Keratinocyte (primary cell): ENCODE results near the gene FBXO10. TPM values are rescaled to one million over a fixed set of nuclear protein-coding genes. Genes with fewer than 3 reads are reported as not detected.
"Not testable (repeated sequence)": the region's sequence is repeated elsewhere in the genome, so short reads cannot be mapped to it uniquely, and the experiment has no call there.

ENCODE experiments used
- DNase-seq: peaks from one replicate; pipeline ENCODE4 v3.0.0-alpha.2; 2011; ENCODE audit warnings: low read depth, missing footprints, low spot score
- FAIRE-seq: peaks from 2 replicates; lab custom pipeline; 2011; peaks lifted over from hg19 to GRCh38; lab: Jason Lieb, UNC
- H2AFZ ChIP-seq: 2 replicates; pipeline ENCODE4 v1.6.0; 2012; ENCODE audit warnings: low read length, control low read depth, inconsistent platforms; ENCODE audit not compliant: control insufficient read depth
- H3K27ac ChIP-seq: 2 replicates; pipeline ENCODE4 v1.5.1; 2011; ENCODE audit warnings: low read length; ENCODE audit not compliant: control insufficient read depth, insufficient read depth
- H3K27me3 ChIP-seq: 3 replicates; pipeline ENCODE4 v1.6.0; 2011; ENCODE audit warnings: low read length; ENCODE audit not compliant: control insufficient read depth, insufficient read depth; ENCODE audit errors: extremely low read depth
- H3K36me3 ChIP-seq, 2 experiments: 2 replicates in 1 of 2; 3 replicates in 1 of 2; pipeline ENCODE4 v1.5.1; 2011; ENCODE audit warnings: low read length in 2 of 2, mild to moderate bottlenecking in 1 of 2; ENCODE audit not compliant: control insufficient read depth in 2 of 2, insufficient read depth in 2 of 2; ENCODE audit errors: extremely low read depth in 1 of 2
- H3K4me1 ChIP-seq: 3 replicates; pipeline ENCODE4 v1.5.1; 2011; ENCODE audit warnings: low read length; ENCODE audit not compliant: control insufficient read depth, insufficient read depth; ENCODE audit errors: extremely low read depth
- H3K4me2 ChIP-seq: 3 replicates; pipeline ENCODE4 v1.6.0; 2011; ENCODE audit warnings: low read depth, low read length; ENCODE audit not compliant: control insufficient read depth, insufficient read depth; ENCODE audit errors: extremely low read depth
- H3K4me3 ChIP-seq, 3 experiments: fragments of 200-600 bp in 1 of 3; sonication (generic) in 1 of 3; 2 replicates in 2 of 3; 3 replicates in 1 of 3; pipeline ENCODE4 v1.5.1; 2011 to 2016; ENCODE audit warnings: low read length in 3 of 3, mild to moderate bottlenecking in 3 of 3, control low read depth in 2 of 3, inconsistent platforms in 1 of 3, low read depth in 1 of 3, mixed read lengths in 1 of 3, mixed run types in 1 of 3, moderate library complexity in 1 of 3; ENCODE audit not compliant: control insufficient read depth in 2 of 3, insufficient read depth in 2 of 3; ENCODE audit errors: extremely low read depth in 1 of 3
- H3K79me2 ChIP-seq: 2 replicates; pipeline ENCODE4 v1.6.0; 2012; ENCODE audit warnings: low read length; ENCODE audit not compliant: control insufficient read depth, insufficient read depth
- H3K9ac ChIP-seq: 3 replicates; pipeline ENCODE4 v1.6.0; 2011; ENCODE audit warnings: low read length; ENCODE audit not compliant: control insufficient read depth, insufficient read depth; ENCODE audit errors: extremely low read depth
- H3K9me1 ChIP-seq: 3 replicates; pipeline ENCODE4 v1.6.0; 2011; ENCODE audit warnings: low read length; ENCODE audit not compliant: control insufficient read depth, insufficient read depth; ENCODE audit errors: extremely low read depth
- H3K9me3 ChIP-seq: 2 replicates; pipeline ENCODE4 v1.5.1; 2012; ENCODE audit warnings: low read depth, low read length; ENCODE audit not compliant: control insufficient read depth
- H4K20me1 ChIP-seq: 3 replicates; pipeline ENCODE4 v1.6.0; 2011; ENCODE audit warnings: low read length; ENCODE audit not compliant: control insufficient read depth, insufficient read depth; ENCODE audit errors: extremely low read depth
- CTCF ChIP-seq, 3 experiments: IDR thresholded peaks in 1 of 3; conservative IDR thresholded peaks in 1 of 3; optimal IDR thresholded peaks in 1 of 3; 2 replicates in 2 of 3; 3 replicates in 1 of 3; pipeline versions ENCODE3 to v1.5.1; 2011; ENCODE audit warnings: low read length in 3 of 3, mild to moderate bottlenecking in 3 of 3, moderate library complexity in 2 of 3, control low read depth in 1 of 3, inconsistent platforms in 1 of 3; ENCODE audit not compliant: insufficient read depth in 2 of 3; ENCODE audit errors: extremely low read depth in 1 of 3
- EZH2 ChIP-seq: IDR thresholded peaks from one replicate; pipeline ENCODE4 v1.6.1; 2012; ENCODE audit warnings: inconsistent platforms, mild to moderate bottlenecking, low read length, moderate library complexity
- dilution Hi-C: fragments of 300-500 bp; cut with MboI; formaldehyde crosslinking; loops from one replicate; pipeline ENCODE4 v1.7.0; 2020; ENCODE audit warnings: low sequenced_read_pairs; ENCODE audit not compliant: extremely low pct_ligation_motif_present
- polyA plus RNA-seq, 5 experiments: library from polyadenylated mRNA; depleted of rRNA in 3 of 5; stranded (reverse) in 3 of 5; stranded (forward) in 1 of 5; unstranded in 1 of 5; fragments of >200 nt; gene quantifications; 1 replicate in 1 of 5; 2 replicates in 3 of 5; 3 replicates in 1 of 5; pipeline versions ENCODE4 v1.2.1 to v1.2.3, GENCODE V29; 2011 to 2012; ENCODE audit warnings: missing spikeins in 2 of 5, low read depth in 1 of 5, low replicate concordance in 1 of 5

The FBXO10 gene
- polyA plus RNA-seq, 1 donor (not counting 4 experiments of a cell fraction or from before 2014, with no cell fraction given) = 4.1 TPM

GRCh38 chr9:37515620-37516258, 60.4 kb downstream of the FBXO10 start:
- TF ChIP-seq CTCF (optimal IDR thresholded peaks at IDR 0.05 in 1 of 3, IDR thresholded peaks at IDR 0.05 in 1 of 3, conservative IDR thresholded peaks at IDR 0.05 in 1 of 3; ENCODE audit: extremely low read depth in 1 of 3, insufficient read depth in 2 of 3, low read length in 3 of 3) = no peak
- TF ChIP-seq EZH2 = no peak
- H3K9ac ChIP-seq = no peak overlapping the region
- no peak for DNase-seq

GRCh38 chr9:37514999-37515398, 61.2 kb downstream of the FBXO10 start:
- FAIRE-seq (no peak), DNase-seq (no peak)
- peaks cover 0 to 7% of the 10 kb centered on the region in 2 experiments for H3K36me3 ChIP-seq
- no peak overlapping the region for H3K27ac ChIP-seq
- no peak overlapping the region for H3K4me3 ChIP-seq
- no peak overlapping the region for H2AFZ ChIP-seq
- H4K20me1 ChIP-seq = no peaks in the 10 kb centered on the region
- no peak for TF ChIP-seq CTCF (optimal IDR thresholded peaks at IDR 0.05 in 1 of 3, IDR thresholded peaks at IDR 0.05 in 1 of 3, conservative IDR thresholded peaks at IDR 0.05 in 1 of 3; ENCODE audit: extremely low read depth in 1 of 3, insufficient read depth in 2 of 3, low read length in 3 of 3)
- H3K4me2 ChIP-seq = no peak overlapping the region
- no peaks in the 10 kb centered on the region for H3K4me1 ChIP-seq
- H3K27me3 ChIP-seq = no peaks in the 10 kb centered on the region
- dilution Hi-C loops = no loop called here
- H3K9ac ChIP-seq = no peak overlapping the region
- no peaks in the 10 kb centered on the region for H3K9me3 ChIP-seq
- H3K9me1 ChIP-seq = no peaks in the 10 kb centered on the region
- H3K79me2 ChIP-seq = no peaks in the 10 kb centered on the region

More at GRCh38 chr9:37515620-37516258, 60.4 kb downstream of the FBXO10 start:
- H2AFZ ChIP-seq = no peak overlapping the region
- H3K4me2 ChIP-seq = no peak overlapping the region
- no peak overlapping the region for H3K27ac ChIP-seq
- no peaks in the 10 kb centered on the region for H4K20me1 ChIP-seq
- H3K79me2 ChIP-seq = no peaks in the 10 kb centered on the region
- no peaks in the 10 kb centered on the region for H3K9me3 ChIP-seq
- H3K4me3 ChIP-seq = no peak overlapping the region
- H3K4me1 ChIP-seq = no peaks in the 10 kb centered on the region
- no peaks in the 10 kb centered on the region for H3K9me1 ChIP-seq
- dilution Hi-C loops = no loop called here
- no peaks in the 10 kb centered on the region for H3K27me3 ChIP-seq
- no peak for FAIRE-seq
- peaks cover under 1 to 8% of the 10 kb centered on the region in 2 experiments for H3K36me3 ChIP-seq

- H3K4me1 ChIP-seq, DNase-seq, H3K9me1 ChIP-seq, H3K9me3 ChIP-seq, H3K9ac ChIP-seq, dilution Hi-C loops, H4K20me1 ChIP-seq, H3K4me3 ChIP-seq, H3K79me2 ChIP-seq, FAIRE-seq, H3K27ac ChIP-seq, H3K4me2 ChIP-seq, H3K36me3 ChIP-seq, H2AFZ ChIP-seq, H3K27me3 ChIP-seq: not testable (repeated sequence)
Observed at GRCh38 chr9:37514415-37514814, 61.8 kb downstream of the FBXO10 start.
